NCI-H748 treated with DMSO at 0.1 percent for 48 hours (cell line): ENCODE measurements around the gene UBE2A.

Experiments
- DNase-seq: peaks from one replicate; lab custom pipeline; 2025; lab: John Stamatoyannopoulos, UW

Gene UBE2A

DNA sequence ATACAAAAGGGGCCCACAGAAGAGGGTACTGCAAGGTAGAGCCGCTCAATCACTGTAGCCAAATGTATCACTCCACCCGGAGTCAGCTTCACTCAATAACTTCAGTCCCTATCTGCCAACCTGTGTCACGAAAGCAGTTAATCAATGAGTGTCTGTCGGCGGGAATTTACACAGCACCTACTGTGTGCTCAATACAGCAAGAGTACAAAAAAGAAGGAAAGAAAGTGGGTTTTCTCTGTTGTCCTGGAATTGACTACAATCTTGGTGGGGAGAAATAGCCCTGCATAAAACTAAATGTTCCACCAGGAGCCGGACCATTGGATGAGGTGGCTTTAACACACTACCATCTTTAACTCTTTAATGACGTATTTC lies 32.6 kb downstream of the UBE2A start:
- DNase-seq = no peak

DNA sequence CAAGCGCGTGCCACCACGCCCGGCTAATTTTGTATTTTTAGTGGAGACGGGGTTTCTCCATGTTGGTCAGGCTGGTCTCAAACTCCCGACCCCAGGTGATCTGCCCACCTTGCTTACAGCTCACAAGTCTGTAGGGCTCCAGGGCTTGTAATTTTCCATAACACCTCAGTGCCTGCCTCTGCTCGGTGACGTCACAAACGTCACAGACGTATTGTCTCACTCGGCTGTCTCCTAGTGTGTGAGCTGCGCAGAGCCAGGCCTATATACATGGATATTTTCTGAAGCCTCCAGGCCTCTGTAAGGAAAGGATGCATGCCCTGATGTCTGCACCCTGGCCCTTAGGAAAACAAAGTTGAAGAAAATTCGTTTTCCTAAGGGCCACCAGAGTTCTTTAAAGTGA lies 40.4 kb downstream of the UBE2A start:
- DNase-seq = no peak

DNA sequence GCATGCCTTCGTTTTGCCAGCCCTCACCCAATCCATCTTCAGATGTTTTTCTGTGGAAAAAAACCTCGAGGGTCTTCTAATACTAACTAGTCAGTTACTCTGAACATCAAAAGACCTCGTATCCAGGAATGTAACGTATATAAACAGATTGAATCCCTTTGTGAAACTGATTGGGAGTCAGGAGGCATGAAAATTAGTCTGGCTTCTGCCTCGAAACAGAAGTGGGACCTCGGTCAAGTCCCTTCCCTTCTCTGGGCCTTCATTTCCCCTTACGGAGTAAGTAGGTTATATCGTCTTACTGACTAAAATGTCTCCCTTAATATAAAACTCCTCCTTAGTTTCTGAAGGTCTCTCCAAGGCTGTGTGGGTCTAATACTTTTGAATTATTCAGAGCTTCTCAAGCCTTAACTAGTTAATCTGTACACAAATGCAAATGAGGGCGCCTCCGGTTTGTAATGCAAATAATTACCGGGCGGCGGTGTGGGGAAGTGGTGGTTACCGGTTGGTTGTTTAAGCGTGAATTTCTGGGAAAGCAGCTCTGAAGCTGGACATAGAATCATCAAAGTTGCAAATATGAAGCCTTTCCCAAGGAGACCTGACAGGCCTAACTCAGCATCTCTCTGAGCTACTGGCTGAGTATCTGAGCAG lies 43.3 kb downstream of the UBE2A start:
- DNase-seq = no peak

DNA sequence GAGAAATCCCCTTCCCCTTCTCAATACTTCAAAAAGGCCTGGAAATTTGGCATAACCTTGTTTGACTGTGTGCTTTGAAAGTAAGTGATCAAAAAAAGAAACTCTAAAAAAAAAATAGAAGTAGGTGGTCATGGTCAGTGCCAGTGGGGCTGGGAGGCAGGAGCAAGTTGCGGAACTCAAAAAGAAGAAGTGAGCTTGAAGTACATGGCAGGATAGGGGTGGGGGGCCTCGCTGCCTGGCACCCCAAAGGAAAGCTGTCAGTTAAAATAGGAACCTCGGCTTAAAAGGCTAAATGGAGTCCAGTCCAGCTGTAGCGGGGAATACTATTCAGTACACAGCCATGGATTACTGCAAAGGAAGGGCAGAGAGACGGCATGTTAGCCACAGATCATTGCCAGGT lies 44.1 kb downstream of the UBE2A start:
- no peak for DNase-seq

DNA sequence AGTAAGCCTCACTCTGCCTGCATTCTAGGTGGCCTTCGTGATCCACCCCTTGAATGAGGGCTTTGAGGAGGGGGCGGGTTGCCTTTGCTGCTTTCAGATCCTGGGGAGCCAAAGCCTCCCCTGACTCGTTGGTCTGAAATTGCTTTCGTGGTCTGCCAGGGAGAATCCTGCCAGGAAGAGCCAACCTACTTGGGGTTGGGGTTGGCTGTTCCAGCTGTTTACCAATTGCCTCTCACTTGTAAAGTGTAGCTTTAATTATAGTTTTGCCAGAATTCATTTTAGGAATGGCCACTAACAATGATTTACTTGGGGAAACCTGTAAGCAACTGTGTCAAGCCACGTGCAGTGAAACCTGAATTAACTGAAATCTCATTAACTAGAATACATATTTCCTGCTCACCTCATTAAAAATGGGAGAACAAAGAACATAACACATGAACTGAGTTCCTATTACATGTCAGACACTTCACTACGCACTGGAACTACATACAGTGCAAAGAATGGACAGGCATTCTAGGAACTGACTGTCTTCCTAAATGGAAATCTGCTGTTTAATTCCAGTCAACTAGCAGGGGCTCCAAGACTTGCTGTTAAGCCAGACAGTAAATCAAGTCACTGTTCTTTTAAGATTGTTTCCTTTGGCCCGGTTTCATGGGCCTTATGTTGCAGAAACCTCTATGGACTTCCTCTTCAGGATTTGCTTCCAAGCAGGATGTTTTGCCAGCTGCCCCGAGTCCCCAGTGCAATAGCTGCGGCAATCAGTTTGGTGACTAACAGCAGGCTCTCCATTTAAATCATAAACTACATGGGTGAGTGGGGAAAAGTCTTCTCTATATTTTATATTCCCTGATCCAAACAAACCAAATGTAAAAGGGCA lies 48.2 kb downstream of the UBE2A start:
- no peak for DNase-seq

DNA sequence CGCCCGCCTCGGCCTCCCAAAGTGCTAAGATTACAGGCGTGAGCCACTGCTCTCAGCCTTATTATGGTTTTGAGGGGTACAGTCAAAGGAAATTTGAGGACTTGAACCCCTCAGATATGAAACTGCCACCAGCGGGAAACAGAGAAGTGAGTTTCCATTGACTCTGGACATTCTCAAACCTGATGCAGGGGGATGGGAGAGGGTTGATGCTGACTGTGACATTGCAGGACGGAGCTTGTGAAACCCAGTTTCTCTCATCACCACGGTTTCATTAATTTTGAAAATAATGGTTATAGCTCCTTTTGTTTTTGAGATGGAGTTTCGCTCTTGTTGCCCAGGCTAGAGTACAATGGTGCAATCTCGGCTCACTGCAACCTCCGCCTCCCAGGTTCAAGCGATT lies 50.1 kb downstream of the UBE2A start:
- DNase-seq = no peak

DNA sequence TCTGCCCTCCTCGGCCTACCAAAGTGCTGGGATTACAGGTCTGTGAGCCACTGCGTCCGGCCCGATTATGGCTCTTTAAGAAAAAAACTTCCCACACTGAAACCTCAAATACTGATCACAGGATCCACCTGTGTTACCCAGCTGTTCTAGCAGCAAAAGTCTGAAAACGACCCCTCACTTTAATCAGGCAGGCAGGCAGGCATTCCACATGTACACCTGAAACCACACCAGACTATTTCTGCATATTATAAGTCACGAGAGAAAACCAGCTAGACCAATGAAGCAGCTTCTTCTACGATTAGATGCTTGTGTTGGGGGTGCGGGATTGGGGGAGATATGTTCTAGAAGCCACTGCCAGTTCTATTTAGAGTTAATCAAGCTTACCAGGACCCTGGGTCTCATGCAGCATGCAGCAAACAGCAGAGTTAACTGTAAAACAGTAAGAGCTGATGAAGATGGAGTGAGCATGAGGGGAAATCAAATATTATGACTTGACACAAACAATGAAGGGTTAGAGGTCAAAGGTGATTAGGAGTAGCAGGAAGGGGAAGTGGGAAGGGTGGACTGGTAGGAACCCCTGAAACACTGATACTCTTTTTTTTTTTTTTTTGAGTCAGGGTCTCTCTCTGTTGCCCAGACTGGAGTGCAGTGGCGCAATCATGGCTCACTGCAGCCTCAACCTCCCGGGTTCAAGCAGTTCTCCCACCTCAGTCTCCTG lies 50.7 kb downstream of the UBE2A start:
- no peak for DNase-seq

DNA sequence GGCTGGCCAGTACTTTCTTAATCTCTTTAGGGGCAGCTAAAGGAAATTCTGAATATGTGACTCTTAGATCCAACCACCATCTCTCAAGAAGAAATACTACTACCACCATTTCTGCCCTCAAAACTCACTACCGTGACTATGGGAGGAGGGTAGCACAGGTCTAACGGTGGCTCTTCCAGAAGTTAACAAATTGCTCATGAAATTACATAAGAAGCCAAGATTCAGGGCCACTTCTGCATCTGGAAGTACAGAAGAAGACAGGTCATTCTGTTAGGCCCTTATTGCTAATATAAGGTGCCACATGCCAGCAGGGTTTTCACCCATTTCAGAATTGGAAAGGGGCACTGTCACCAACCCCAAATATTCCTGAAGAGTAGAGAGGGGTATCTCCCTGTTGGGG lies 51.5 kb downstream of the UBE2A start:
- no peak for DNase-seq
